GM12874 (cell line): ENCODE results near the gene C1QC.

ENCODE experiments used
- CTCF ChIP-seq: IDR thresholded peaks from 2 replicates; pipeline ENCODE4 v1.5.1; 2011; ENCODE audit warnings: low read depth, mild to moderate bottlenecking, control low read depth, low read length, moderate library complexity; ENCODE audit not compliant: insufficient read depth

C1QC gene

GRCh38 chr1:22651941-22652856, 8.8 kb downstream of the C1QC start:
- TF ChIP-seq CTCF: no peak

DNA sequence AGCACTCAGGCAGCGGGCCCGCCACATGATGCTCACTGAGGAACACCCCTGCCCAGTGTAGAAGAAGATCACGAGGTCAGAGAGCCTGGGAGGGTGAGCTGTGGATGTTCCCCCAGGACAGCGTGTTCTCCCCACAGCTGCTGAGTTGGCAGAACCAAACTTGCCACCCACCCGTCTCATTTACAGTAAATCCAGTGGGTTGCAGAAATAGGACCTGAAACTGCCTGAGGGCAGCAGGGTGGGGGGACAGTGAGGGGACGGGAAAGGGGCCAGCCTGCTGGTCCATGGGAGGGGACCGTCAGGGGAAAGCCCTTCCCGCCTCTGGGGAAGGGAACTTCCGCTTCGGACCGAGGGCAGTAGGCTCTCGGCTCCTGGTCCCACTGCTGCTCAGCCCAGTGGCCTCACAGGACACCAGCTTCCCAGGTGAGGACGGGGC, 9.5 kb downstream of the C1QC start, which contains the start of gene C1QB:
C1QB (plus strand) TSS at position 356 of the 436 bp plus-strand sequence. CDS start 6,227 bp downstream, outside the sequence.
- TF ChIP-seq CTCF: no peak

GRCh38 chr1:22654692-22655091, 11.3 kb downstream of the C1QC start:
- peak; percentile 7; the same call in 1 of the 2 replicates for TF ChIP-seq CTCF

GRCh38 chr1:22658385-22659163, 15.1 kb downstream of the C1QC start:
- peak; percentile 20; the same call in 1 of the 2 replicates for TF ChIP-seq CTCF

- no peak for TF ChIP-seq CTCF
Observed at GRCh38 chr1:22660716-22661241, 17.3 kb downstream of the C1QC start.

GRCh38 chr1:22661880-22662279, 18.4 kb downstream of the C1QC start:
- TF ChIP-seq CTCF: no peak

DNA sequence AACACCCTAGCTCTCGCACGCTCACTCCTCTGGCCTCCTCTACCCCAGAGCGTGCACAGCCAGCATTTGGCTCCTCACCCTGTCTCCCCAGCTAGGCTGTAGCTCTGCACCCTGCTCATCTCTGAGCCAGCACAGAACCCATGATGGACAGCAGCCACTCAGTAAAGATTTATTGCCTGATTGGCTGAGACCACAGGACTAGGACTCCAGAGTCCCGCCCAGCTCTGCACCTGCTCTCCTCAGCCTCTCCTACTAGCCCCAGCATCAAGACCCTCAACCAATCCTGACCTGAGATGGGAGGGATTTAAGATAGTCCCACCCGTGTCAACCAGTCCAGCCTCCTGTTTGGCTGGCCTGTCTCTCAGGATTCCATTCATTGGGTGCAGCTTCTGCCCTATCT, 18.9 kb downstream of the C1QC start:
- no peak for TF ChIP-seq CTCF
